AG04449 (cell line): Measurements from ENCODE around the gene LIMS2.

Experiments used
- CTCF ChIA-PET: fragments of 350-600 bp; formaldehyde crosslinking; extraction: SDS; loops from one replicate; lab custom pipeline; 2021; ENCODE audit warnings: antibody characterized with exemption; lab: Yijun Ruan, JAX
- POLR2A ChIA-PET: fragments of 400-600, 350-600 bp; formaldehyde crosslinking; extraction: SDS; loops from one replicate; lab custom pipeline; 2020; ENCODE audit warnings: antibody characterized with exemption, inconsistent platforms; lab: Yijun Ruan, JAX
- DNase-seq: peaks from one replicate; pipeline ENCODE4 v3.0.0-alpha.2; 2010; ENCODE audit warnings: low read depth, low spot score
- H3K4me3 ChIP-seq: 2 replicates; pipeline ENCODE4 v1.5.1; 2011; ENCODE audit warnings: low read depth, mild to moderate bottlenecking, control low read depth, low read length
- TF ChIP-seq, protein P1 (sequence below): IDR thresholded peaks from one replicate; pipeline ENCODE4 v1.5.1; 2011; ENCODE audit warnings: mild to moderate bottlenecking, moderate library complexity, low read length, control low read depth, inconsistent platforms; ENCODE audit not compliant: insufficient read depth; ENCODE audit errors: missing control alignments

LIMS2 gene

DNA sequence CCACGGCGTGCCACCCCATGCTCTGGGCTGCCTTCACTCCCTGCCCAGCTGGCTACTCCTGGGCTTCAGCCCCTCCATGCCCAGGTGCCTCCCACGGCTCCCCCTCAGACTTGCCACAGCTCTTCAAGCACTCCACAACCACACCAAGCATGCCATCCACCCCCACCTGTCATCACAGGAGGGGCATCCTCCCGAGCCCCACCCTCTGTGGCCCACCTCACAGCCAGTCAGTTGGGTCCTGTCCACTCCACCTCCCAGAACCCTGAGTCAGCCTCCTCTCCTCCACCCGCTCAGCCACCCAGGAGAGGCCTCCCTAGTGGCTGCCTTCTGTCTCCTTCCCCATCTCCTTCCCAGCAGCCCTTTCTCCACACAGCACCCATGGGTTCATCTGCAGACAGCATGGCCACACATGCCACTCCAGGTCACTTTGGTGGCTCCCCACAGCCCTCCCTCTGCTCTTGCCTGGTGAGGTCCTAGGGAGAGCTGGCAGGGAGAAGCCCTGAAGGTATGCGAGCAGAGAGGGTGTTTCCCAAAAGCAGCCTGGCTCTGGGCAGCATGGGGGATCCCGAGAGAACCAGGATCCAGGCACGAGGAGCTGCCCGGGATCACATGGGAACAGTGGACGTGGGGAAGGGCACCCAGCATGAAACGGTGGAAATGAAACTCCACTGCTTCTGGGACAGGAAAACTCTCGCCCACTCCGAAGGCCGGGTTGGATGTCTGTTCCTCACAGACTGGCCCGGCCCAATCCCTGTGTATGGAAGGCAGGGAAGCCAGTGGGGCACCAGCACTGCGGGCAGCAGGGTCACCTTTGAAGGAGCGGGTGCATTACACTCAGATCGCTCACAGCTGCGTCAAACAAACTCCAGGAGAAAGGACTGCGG lies 2.7 kb downstream of the LIMS2 start:
- ChIA-PET CTCF (interaction anchor here (1.2 to 1.5 kb wide), 2 partner anchors 23 to 81 kb away, joined by 3 to 5 read pairs; no protein-coding TSS in a partner anchor), POLR2A (interaction anchor here (1.5 kb wide), 1 partner anchor 29 kb away, joined by 4 read pairs; the partner anchor contains the start of gene SFT2D3)
- TF ChIP-seq, protein P1, sequence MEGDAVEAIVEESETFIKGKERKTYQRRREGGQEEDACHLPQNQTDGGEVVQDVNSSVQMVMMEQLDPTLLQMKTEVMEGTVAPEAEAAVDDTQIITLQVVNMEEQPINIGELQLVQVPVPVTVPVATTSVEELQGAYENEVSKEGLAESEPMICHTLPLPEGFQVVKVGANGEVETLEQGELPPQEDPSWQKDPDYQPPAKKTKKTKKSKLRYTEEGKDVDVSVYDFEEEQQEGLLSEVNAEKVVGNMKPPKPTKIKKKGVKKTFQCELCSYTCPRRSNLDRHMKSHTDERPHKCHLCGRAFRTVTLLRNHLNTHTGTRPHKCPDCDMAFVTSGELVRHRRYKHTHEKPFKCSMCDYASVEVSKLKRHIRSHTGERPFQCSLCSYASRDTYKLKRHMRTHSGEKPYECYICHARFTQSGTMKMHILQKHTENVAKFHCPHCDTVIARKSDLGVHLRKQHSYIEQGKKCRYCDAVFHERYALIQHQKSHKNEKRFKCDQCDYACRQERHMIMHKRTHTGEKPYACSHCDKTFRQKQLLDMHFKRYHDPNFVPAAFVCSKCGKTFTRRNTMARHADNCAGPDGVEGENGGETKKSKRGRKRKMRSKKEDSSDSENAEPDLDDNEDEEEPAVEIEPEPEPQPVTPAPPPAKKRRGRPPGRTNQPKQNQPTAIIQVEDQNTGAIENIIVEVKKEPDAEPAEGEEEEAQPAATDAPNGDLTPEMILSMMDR, result no peak
- peak overlapping the region; percentile 20 for H3K4me3 ChIP-seq
- DNase-seq, result no peak

DNA sequence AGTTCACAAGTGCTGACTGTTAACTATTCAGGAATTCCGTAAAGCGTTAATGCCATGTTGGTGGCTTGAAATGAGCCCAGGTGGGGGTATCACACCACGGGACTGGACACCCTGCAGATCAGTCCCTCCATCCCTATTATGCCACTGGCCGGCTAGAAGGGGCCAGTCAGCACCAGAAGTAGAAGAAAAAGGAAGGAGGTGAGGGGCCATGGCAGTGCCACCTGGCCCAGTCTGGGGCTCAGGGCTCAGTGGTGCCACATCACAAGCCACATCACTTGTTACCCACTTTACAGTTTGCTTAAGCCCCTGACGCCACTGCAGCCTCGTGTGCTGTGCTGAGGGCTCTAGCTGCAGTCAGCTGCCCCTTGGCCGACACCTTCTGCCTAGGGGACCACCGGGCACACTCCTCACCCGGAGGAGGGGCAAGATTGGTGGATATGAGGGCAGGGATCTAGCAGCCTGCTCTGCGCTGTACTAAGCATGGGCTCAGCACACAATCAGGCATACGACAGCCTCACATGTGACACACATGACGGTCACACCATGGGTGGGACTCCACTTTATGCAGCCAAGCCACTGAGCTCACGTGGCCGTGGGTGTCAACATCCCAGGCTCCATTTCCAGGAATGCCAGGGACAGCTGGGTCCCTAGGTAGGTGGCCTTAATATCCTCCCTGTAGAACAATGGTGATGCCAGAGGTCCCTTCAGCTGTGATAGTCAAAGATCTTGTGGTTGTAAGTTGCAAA lies 3.6 kb downstream of the LIMS2 start:
- CTCF ChIA-PET, result interaction anchor here (1.2 kb wide), 1 partner anchor 81 kb away, joined by 3 read pairs; no protein-coding TSS in a partner anchor
- TF ChIP-seq, protein P1, result no peak
- POLR2A ChIA-PET, result interaction anchor here (1.5 kb wide), 1 partner anchor 30 kb away, joined by 4 read pairs; the partner anchor contains the start of gene SFT2D3
- no peak for DNase-seq
- H3K4me3 ChIP-seq, result no peak overlapping the region

DNA sequence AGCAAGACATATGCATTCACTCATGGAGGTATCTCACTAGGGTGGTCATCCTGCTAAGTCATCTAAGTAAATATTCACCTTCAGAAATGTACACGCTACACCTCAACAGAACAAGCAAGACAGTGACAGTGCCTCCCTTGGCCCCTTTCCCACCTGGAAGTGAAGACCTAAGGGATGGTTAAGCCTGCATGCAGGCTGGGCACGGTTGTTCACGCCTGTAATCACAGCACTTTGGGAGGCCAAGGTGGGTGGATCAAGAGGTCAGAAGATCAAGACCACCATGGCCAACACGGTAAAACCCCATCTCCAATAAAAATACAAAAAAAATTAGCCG lies 4.4 kb downstream of the LIMS2 start:
- POLR2A ChIA-PET, result interaction anchor here (1.5 kb wide), 1 partner anchor 31 kb away, joined by 4 read pairs; the partner anchor contains the start of gene SFT2D3
- CTCF ChIA-PET, result no interaction called here
- TF ChIP-seq, protein P1, result no peak
- no peak overlapping the region for H3K4me3 ChIP-seq
- DNase-seq, result no peak

DNA sequence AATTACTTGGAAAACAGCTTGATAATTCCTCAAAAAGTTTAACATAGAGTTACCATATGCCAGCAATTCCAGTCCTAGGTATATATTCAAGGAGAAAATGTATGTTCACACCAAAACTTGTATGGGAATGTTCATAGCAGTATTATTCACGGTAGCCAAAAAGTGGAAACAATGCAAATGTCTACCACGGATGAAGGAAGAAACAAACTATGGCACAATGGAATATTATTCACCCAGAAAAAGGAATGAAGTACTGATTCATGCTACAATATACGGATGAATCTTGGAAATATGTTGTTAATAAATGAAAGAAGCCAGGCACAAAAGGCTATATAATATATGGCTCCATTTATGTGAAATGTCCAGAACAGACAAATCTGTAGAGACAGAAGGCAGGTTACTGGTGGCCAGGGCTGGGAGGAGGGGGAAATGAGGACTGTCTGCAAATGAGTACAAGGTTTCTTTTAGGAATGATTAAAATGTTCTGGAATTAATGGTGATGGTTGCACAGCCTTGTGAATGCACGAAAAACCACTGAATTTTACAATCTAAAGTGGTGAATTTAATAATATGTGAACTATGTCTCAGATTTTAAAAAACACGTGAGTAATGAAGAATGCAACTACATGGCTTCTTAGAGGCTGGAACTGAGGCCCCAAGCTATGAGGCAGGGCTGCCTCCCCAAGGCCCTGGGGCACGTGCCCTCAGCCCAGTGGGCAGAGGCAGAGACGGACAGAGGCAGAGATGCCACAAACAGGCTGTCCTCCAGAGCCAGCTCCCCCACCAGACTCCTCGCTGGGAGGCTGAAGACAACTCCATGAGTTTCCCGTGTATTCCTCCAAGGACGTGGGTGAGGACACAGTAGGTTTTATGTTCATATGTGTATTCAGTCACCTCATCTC lies 5.0 kb downstream of the LIMS2 start:
- H3K4me3 ChIP-seq, result no peak overlapping the region
- CTCF ChIA-PET, result interaction anchor here (0.6 kb wide), 1 partner anchor 15 kb away, joined by 3 read pairs; no protein-coding TSS in a partner anchor
- TF ChIP-seq, protein P1, result no peak
- POLR2A ChIA-PET, result no interaction called here
- peak; percentile 0 for DNase-seq

DNA sequence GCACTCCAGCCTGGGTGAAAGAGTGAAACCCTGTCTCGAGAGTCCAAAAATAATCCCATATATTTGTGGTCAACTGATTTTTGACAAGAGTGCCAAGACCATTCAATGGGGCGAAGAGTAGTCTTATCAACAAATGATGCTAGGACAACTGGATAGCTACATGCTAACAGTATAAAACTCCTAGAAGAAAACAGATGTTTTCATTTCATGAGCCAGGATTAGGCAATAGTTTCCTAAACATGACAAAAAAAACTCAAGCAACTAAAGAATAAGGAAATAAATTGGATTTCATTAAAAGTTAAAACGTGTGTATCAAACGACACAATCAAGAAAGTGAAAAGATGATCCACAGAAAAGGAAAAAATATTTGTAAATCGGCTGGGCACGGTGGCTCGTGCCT lies 6.3 kb downstream of the LIMS2 start:
- POLR2A ChIA-PET, result no interaction called here
- no peak overlapping the region for H3K4me3 ChIP-seq
- CTCF ChIA-PET, result no interaction called here
- no peak for DNase-seq
- TF ChIP-seq, protein P1, result no peak
